GM18951 (cell line): ENCODE results near the gene HDAC7.

Source experiments
- POLR2A ChIP-seq: IDR thresholded peaks from 4 replicates; pipeline ENCODE4 v1.6.1; 2011; ENCODE audit warnings: mild to moderate bottlenecking; ENCODE audit not compliant: insufficient read length, insufficient read depth; ENCODE audit errors: extremely low read depth
- in situ Hi-C: fragments of 300-500 bp; cut with MboI; formaldehyde crosslinking; loops from one replicate; pipeline ENCODE4 v1.12.0; 2022; ENCODE audit warnings: low sequenced_read_pairs, mixed read lengths, inconsistent platforms; ENCODE audit not compliant: unreplicated experiment

Gene HDAC7

DNA sequence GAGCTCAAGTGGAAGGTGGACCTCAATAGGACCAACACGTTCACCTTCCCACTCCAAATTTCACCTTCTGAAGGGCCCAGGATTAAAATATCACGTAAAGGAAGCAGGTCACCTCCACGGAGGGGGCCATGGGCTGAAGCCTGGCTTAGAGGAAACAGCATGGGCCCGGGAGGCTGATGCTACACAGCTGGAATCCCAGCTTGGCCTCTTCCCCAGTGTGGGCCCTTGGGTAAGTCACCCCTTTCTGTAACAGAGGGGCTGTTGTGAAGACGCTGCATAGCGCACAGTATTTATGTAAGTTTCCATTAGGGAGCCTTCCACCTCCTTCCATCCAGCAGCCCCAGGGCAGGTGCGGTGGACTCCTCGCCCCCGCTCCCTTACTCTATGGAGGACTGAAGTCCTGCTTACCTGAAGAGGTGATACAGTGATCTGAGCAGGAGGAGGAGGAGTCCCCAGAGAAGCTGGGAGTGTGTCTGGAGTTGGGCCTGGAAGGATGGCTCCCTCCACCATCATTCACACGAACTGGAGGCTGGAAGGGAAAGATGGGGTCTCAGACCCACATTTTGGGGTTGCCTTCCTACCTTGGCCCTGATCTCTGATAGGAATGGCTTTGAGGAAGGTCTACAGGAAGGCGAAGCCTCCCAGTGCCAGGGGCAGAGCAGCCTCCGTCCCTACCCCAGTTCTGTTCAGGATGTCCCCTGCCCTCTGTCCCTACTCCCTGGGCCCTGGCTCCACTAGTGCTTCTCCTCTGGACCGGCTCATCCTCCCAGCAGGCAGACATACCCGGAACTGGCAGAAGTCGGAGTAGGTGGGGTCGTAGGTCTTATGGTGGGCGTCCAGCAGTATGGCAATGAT lies 37.2 kb upstream of the HDAC7 start:
- no peak for TF ChIP-seq POLR2A
- in situ Hi-C loops: no loop called here

- in situ Hi-C loops: no loop called here
- no peak for TF ChIP-seq POLR2A
Measured at GRCh38 chr12:47856094-47856493, 36.4 kb upstream of the HDAC7 start.

DNA sequence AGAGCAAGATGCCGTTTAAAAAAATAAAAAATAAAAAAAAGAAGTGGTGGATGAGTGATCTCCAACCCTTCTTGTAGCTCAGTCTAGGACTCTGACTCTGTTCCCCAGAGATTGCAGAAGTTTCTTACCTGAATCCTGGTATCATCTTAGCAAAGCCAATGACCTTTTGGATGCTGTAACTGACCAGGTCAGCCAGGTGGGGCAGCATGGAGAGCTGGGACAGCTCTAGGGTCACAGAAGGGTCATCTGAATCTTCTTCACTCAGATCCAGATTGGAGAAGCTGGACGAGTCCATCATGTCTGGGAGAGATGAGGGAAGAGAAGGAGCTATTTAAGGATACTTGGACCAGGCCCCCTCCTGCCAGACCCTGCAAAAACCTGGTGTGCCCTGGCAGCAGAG lies 35.8 kb upstream of the HDAC7 start:
- no peak for TF ChIP-seq POLR2A

DNA sequence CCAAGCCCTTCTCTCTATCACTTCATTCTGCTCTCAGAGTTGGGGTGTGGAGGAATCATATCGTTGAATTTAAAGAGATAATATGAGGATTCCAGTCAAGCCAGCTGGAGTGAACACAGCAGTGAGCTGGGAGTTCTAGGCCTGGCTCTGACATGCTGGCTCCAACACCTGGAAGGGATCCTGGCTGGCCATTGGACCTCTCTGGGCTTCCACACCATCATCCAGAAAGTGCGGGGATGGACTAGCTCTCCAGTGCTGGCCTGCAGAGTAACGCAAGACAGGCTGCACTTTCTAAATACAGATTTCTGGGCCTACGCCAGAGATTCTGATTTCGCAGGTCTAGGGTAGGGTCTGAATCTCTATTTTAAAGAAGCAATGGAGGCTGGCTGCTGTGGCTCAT lies 34.8 kb upstream of the HDAC7 start:
- in situ Hi-C loops: no loop called here
- no peak for TF ChIP-seq POLR2A

More for the DNA sequence above, 35.8 kb upstream of the HDAC7 start:
- in situ Hi-C loops: no loop called here

GRCh38 chr12:47852096-47852571 lies 32.4 kb upstream of the HDAC7 start:
- no peak for TF ChIP-seq POLR2A
- in situ Hi-C loops: no loop called here

DNA sequence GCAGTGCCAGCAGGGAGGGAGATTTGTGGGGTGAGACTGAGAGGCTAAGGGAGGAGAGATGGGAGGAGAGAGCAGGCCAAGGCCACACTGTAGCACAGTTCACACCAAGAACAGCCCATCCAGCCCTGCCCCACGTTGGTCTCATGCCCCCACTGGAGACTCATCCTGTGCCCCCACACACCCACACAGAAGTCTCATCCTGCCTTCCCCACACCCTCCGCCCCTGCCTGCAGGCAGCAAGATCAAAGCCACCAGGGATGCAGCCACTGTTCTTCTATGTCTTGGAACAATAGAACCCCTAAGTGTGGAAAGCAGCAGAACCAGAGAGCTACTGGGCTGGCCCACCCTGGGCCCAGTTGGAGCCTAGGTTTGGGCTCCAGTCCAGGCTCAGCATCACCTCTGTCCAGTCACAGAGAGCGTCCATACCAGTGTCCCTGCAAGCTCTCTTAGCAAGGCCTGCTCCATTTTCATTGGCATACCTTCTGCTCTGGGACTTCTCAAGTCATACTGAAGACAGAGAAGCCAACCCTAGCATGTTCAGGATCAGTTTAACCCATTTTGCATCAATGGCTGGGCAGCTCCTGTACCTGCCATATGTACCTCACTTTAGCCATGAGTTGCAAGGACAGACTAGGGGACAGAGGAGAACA lies 31.7 kb upstream of the HDAC7 start:
- in situ Hi-C loops: no loop called here

GRCh38 chr12:47850153-47851084 lies 30.7 kb upstream of the HDAC7 start:
- no peak for TF ChIP-seq POLR2A

More for the DNA sequence above, 31.7 kb upstream of the HDAC7 start:
- TF ChIP-seq POLR2A: no peak

GRCh38 chr12:47849261-47849660 lies 29.6 kb upstream of the HDAC7 start:
- in situ Hi-C loops: no loop called here
- TF ChIP-seq POLR2A: no peak

More at GRCh38 chr12:47850153-47851084, 30.7 kb upstream of the HDAC7 start:
- in situ Hi-C loops: no loop called here

DNA sequence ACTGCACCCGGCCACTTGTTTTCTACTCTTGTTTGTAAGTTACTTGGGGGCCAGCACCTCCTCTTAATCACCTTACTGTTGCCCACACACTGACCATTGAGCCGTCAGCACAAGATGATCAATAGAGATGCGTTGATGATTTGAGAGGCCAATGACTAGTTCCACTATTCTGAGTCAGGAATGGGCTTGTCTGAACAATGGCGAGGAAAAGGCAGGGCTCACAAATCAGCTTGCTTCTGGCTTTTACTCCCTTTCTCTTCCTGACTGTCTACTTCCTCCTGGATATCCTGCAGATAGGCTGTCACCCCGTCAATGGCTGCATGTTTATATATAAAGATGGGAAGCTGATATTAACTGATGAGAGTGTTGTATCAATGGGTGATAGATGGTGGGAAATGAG lies 29.1 kb upstream of the HDAC7 start:
- in situ Hi-C loops: no loop called here
- TF ChIP-seq POLR2A: no peak

DNA sequence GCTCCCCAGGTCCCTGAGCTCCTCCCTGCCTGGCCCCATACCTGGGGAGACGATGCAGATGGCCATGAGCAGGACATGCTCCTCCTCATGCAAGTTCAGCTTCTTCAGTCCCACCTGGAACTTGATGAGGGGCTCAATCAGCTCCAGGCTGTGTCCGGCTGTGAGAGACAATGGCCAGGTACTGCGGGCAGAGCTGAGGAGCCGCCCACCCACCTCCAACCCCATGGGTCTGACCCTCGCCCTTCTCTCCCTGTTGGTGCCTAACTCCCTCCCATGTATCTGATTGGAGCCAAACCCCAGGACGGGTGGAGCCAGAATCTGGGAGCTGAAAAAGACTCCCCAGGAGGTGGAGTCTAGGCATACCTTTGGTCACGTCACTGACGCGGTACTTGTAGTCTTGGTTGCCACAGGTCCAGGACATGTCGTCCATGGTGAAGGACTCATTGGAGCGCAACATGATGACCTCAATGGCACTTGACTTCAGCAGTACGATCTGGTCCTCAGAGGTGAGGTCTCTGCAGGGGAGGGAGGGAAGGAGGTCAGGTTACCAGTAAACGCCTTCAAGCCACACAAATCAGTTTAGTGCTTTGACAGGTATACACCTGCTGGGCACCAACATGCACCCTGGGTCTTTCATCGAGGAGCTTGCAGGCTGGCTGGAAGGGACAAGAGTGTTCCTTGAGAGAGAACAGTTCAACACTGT lies 26.7 kb upstream of the HDAC7 start:
- TF ChIP-seq POLR2A: no peak
- in situ Hi-C loops: no loop called here

- TF ChIP-seq POLR2A: no peak
Measured at GRCh38 chr12:47845081-47845480, 25.4 kb upstream of the HDAC7 start.

GRCh38 chr12:47844264-47845019 lies 24.7 kb upstream of the HDAC7 start:
- in situ Hi-C loops: no loop called here
- no peak for TF ChIP-seq POLR2A

More at GRCh38 chr12:47845081-47845480, 25.4 kb upstream of the HDAC7 start:
- in situ Hi-C loops: no loop called here
